GM18951 (cell line): ENCODE results near the gene PROKR2.

ENCODE experiments used
- POLR2A ChIP-seq: IDR thresholded peaks from 4 replicates; pipeline ENCODE4 v1.6.1; 2011; ENCODE audit warnings: mild to moderate bottlenecking; ENCODE audit not compliant: insufficient read length, insufficient read depth; ENCODE audit errors: extremely low read depth
- in situ Hi-C: fragments of 300-500 bp; cut with MboI; formaldehyde crosslinking; loops from one replicate; pipeline ENCODE4 v1.12.0; 2022; ENCODE audit warnings: low sequenced_read_pairs, mixed read lengths, inconsistent platforms; ENCODE audit not compliant: unreplicated experiment

The PROKR2 gene

GRCh38 chr20:5328268-5328667 lies 11.5 kb upstream of the PROKR2 start:
- TF ChIP-seq POLR2A, result no peak
- in situ Hi-C loops, result no loop called here

GRCh38 chr20:5327356-5327755 lies 10.6 kb upstream of the PROKR2 start:
- in situ Hi-C loops, result no loop called here
- TF ChIP-seq POLR2A, result no peak

GRCh38 chr20:5315807-5316187 lies 957 bp downstream of the PROKR2 start:
- in situ Hi-C loops, result no loop called here
- no peak for TF ChIP-seq POLR2A

GRCh38 chr20:5313916-5314315 lies 2.8 kb downstream of the PROKR2 start:
- in situ Hi-C loops, result no loop called here
- TF ChIP-seq POLR2A, result no peak

- in situ Hi-C loops, result no loop called here
- no peak for TF ChIP-seq POLR2A
These were observed 4.2 kb downstream of the PROKR2 start for GRCh38 chr20:5312518-5312917.

- in situ Hi-C loops, result no loop called here
- no peak for TF ChIP-seq POLR2A
These were observed 6.8 kb downstream of the PROKR2 start for GRCh38 chr20:5309971-5310370.

- no peak for TF ChIP-seq POLR2A
- in situ Hi-C loops, result no loop called here
These were observed 17.9 kb downstream of the PROKR2 start for GRCh38 chr20:5298811-5299210.

GRCh38 chr20:5297280-5298004 lies 19.3 kb downstream of the PROKR2 start:
- no peak for TF ChIP-seq POLR2A
- in situ Hi-C loops, result no loop called here

GRCh38 chr20:5290596-5290995 lies 26.2 kb downstream of the PROKR2 start:
- no peak for TF ChIP-seq POLR2A
- in situ Hi-C loops, result no loop called here

GRCh38 chr20:5282561-5282960 lies 34.2 kb downstream of the PROKR2 start:
- no peak for TF ChIP-seq POLR2A
- in situ Hi-C loops, result no loop called here

GRCh38 chr20:5279661-5280060 lies 37.1 kb downstream of the PROKR2 start:
- no peak for TF ChIP-seq POLR2A
- in situ Hi-C loops, result no loop called here

- no peak for TF ChIP-seq POLR2A
- in situ Hi-C loops, result no loop called here
These were observed 44.5 kb downstream of the PROKR2 start for GRCh38 chr20:5272268-5272667.

- no peak for TF ChIP-seq POLR2A
- in situ Hi-C loops, result no loop called here
These were observed 46.2 kb downstream of the PROKR2 start for GRCh38 chr20:5270603-5271002.

GRCh38 chr20:5268449-5268848 lies 48.3 kb downstream of the PROKR2 start:
- in situ Hi-C loops, result no loop called here
- TF ChIP-seq POLR2A, result no peak

GRCh38 chr20:5267092-5267491 lies 49.7 kb downstream of the PROKR2 start:
- in situ Hi-C loops, result no loop called here
- TF ChIP-seq POLR2A, result no peak
